ENCODE data around the gene CYP27C1.

CYP27C1 gene, protein sequence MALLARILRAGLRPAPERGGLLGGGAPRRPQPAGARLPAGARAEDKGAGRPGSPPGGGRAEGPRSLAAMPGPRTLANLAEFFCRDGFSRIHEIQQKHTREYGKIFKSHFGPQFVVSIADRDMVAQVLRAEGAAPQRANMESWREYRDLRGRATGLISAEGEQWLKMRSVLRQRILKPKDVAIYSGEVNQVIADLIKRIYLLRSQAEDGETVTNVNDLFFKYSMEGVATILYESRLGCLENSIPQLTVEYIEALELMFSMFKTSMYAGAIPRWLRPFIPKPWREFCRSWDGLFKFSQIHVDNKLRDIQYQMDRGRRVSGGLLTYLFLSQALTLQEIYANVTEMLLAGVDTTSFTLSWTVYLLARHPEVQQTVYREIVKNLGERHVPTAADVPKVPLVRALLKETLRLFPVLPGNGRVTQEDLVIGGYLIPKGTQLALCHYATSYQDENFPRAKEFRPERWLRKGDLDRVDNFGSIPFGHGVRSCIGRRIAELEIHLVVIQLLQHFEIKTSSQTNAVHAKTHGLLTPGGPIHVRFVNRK

DNA sequence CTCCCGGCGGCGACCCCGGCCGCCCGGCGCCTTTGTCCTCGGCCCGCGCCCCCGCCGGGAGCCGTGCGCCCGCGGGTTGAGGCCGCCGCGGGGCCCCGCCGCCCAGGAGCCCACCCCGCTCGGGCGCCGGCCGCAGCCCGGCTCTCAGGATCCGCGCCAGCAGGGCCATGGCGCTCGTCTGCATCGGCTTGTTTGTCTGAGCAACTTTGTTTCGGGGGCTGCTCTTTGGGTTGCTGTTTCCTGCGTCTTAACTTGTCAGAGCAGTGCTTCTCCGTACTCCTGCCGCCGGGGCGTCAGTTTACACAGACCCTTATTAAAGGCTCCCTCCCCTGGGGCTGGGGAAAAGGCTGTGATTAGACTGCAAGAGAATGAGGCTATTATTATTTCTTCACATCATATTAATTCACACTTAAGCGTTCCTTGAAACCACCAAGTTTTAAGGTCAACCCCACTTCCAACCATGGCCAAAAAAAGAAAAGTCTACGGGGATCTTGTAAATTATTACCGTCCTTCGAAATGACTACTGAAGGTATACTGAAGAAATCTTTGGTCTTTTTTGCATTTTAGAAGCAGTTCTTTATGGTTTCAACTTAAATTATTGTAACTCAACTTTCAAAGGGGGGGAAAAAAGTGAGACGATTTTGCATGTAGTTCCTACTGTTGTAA is at the start of gene CYP27C1:
TSS of gene CYP27C1 (minus strand) at position 198 of the 666 bp plus-strand sequence. CDS start at position 169, 29 bp downstream.
- DNase-seq (ENCODE audit: low read depth): no peak
- peak within 1 kb of the TSS; percentile 63 for H3K4me3 ChIP-seq (ENCODE audit: low read length)
- TF ChIP-seq, protein P1, sequence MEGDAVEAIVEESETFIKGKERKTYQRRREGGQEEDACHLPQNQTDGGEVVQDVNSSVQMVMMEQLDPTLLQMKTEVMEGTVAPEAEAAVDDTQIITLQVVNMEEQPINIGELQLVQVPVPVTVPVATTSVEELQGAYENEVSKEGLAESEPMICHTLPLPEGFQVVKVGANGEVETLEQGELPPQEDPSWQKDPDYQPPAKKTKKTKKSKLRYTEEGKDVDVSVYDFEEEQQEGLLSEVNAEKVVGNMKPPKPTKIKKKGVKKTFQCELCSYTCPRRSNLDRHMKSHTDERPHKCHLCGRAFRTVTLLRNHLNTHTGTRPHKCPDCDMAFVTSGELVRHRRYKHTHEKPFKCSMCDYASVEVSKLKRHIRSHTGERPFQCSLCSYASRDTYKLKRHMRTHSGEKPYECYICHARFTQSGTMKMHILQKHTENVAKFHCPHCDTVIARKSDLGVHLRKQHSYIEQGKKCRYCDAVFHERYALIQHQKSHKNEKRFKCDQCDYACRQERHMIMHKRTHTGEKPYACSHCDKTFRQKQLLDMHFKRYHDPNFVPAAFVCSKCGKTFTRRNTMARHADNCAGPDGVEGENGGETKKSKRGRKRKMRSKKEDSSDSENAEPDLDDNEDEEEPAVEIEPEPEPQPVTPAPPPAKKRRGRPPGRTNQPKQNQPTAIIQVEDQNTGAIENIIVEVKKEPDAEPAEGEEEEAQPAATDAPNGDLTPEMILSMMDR (conservative IDR thresholded peaks at IDR 0.05; ENCODE audit: low read depth, low read length): no peak

DNA sequence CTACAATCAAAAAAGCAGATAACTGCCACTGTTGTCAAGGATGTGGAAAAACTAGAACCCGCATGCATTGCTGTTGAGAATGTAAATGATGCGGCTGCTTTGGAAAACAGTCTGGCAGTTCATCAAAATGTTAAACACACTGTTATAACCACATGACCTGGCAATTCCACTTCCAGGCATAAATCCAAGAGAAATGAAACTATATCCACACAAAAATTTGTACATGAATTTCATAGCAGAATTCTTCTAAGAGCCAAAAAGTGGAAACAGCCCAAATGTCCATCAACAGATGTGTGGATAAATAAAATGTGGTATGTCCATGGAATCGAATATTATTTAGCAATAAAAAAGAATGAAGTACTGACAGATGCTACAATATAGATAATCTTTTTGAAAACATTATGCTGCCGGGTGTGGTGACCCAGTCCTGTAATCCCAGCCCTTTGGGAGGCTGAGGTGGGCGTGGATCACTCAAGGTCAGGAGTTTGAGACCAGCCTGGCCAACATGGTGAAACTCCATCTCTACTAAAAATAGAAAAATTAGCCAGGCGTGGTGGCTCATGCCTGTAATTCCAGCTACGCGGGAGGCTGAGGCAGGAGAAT is 41.8 kb upstream of the CYP27C1 start:
- H3K4me3 ChIP-seq (ENCODE audit: low read length): no peak overlapping the region
- TF ChIP-seq, protein P1 (conservative IDR thresholded peaks at IDR 0.05; ENCODE audit: low read depth, low read length): no peak
- peak; percentile 48 for DNase-seq (ENCODE audit: low read depth)

- TF ChIP-seq, protein P1 (conservative IDR thresholded peaks at IDR 0.05; ENCODE audit: low read depth, low read length): no peak
- DNase-seq (ENCODE audit: low read depth): no peak
- H3K4me3 ChIP-seq (ENCODE audit: low read length): no peak overlapping the region
Measured at GRCh38 chr2:127259355-127259754, 39.3 kb upstream of the CYP27C1 start.

GRCh38 chr2:127256866-127257265 is 36.8 kb upstream of the CYP27C1 start:
- H3K4me3 ChIP-seq (ENCODE audit: low read length): no peak overlapping the region
- DNase-seq (ENCODE audit: low read depth): no peak
- TF ChIP-seq, protein P1 (conservative IDR thresholded peaks at IDR 0.05; ENCODE audit: low read depth, low read length): no peak

DNA sequence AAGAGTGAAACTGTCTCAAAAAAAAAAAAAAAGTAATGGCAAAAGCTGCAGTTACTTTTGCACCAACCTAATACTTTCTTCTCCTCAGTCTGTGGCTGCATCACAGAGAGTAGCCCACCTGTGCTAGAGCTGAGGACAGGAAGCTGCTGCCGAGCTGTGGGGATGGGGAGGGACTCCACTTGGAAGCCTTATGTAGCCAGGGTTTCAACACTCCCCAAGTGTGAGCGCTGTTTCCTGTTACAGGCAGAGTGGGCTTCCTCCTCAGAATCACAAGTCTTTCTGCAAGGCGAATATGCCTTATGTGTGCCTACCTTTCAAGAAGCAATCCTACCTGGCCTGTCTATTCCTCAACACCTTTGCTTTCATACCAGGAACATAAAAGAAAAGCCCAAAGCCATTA is 36.3 kb upstream of the CYP27C1 start:
- TF ChIP-seq, protein P1 (conservative IDR thresholded peaks at IDR 0.05; ENCODE audit: low read depth, low read length): no peak
- DNase-seq (ENCODE audit: low read depth): no peak
- no peak overlapping the region for H3K4me3 ChIP-seq (ENCODE audit: low read length)

GRCh38 chr2:127255721-127256120 is 35.6 kb upstream of the CYP27C1 start:
- H3K4me3 ChIP-seq (ENCODE audit: low read length): no peak overlapping the region
- TF ChIP-seq, protein P1 (conservative IDR thresholded peaks at IDR 0.05; ENCODE audit: low read depth, low read length): no peak
- no peak for DNase-seq (ENCODE audit: low read depth)

All from retinal pigment epithelial cell (primary cell).